Cardiac fibroblast (primary cell): Measurements from ENCODE around the gene F2R.

Experiments used
- DNase-seq, 2 donors: peaks; one replicate each; pipeline versions ENCODE4 v3.0.0 to v3.0.0-alpha.2; 2010; ENCODE audit warnings: low read depth in 2 of 2
- H3K4me3 ChIP-seq, 2 donors: replicated peaks in 1 of 2; 1 replicate in 1 of 2; 2 replicates in 1 of 2; pipeline ENCODE4 v1.5.1; 2011; ENCODE audit warnings: low read depth in 2 of 2, low read length in 2 of 2, mild to moderate bottlenecking in 2 of 2, moderate library complexity in 1 of 2
- TF ChIP-seq, protein P1 (sequence below): IDR thresholded peaks from one replicate; pipeline ENCODE4 v1.5.1; 2011; ENCODE audit warnings: low read depth, mild to moderate bottlenecking, low read length, inconsistent platforms

F2R gene

DNA sequence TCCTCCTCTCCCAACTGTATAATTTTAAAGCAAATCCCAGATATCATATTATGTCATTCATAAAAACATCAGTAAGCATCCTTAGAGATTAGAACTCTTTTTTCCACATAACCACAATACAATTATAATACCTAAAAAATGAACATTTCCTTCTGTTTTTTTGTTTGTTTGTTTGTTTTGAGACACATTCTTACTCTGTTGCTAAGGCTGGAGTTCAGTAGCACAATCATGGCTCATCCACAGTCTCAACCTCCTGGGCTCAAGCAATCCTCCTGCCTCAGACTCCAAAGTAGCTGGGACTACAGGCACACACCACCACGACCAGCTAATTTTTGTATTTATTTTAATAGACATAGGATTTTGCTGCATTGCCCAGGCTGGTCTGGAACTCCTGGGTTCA lies 8.0 kb downstream of the F2R start:
- TF ChIP-seq, protein P1, sequence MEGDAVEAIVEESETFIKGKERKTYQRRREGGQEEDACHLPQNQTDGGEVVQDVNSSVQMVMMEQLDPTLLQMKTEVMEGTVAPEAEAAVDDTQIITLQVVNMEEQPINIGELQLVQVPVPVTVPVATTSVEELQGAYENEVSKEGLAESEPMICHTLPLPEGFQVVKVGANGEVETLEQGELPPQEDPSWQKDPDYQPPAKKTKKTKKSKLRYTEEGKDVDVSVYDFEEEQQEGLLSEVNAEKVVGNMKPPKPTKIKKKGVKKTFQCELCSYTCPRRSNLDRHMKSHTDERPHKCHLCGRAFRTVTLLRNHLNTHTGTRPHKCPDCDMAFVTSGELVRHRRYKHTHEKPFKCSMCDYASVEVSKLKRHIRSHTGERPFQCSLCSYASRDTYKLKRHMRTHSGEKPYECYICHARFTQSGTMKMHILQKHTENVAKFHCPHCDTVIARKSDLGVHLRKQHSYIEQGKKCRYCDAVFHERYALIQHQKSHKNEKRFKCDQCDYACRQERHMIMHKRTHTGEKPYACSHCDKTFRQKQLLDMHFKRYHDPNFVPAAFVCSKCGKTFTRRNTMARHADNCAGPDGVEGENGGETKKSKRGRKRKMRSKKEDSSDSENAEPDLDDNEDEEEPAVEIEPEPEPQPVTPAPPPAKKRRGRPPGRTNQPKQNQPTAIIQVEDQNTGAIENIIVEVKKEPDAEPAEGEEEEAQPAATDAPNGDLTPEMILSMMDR = no peak
- no peak overlapping the region for H3K4me3 ChIP-seq
- DNase-seq = no peak

DNA sequence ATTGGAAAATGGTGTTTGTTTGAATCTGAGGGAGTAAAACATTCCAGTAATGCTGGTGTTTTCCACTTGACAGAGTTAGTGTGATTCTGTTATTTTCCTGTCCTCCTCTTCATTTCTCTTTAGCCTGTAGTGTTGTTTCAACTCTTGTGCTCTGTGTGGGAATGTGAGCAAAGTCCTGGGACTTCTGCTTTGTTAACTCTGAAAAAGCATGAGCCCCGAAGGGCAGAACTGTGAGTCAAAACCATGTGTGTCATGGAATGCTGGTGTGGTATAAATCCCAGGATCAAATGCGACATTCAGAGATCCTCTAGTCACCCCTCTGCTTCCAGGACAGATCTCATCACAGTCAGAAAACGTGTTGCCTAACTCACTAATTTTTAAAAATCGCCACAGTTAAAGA lies 8.9 kb downstream of the F2R start:
- DNase-seq = peak in 1 of 2 donors; percentile 66
- TF ChIP-seq, protein P1 = no peak
- H3K4me3 ChIP-seq = no peak overlapping the region

GRCh38 chr5:76728965-76729364 lies 13.0 kb downstream of the F2R start:
- TF ChIP-seq, protein P1 = no peak
- H3K4me3 ChIP-seq = no peak overlapping the region
- DNase-seq = no peak

GRCh38 chr5:76729373-76730290 lies 13.7 kb downstream of the F2R start:
- DNase-seq = no peak
- TF ChIP-seq, protein P1 = no peak

GRCh38 chr5:76732405-76733048 lies 16.6 kb downstream of the F2R start:
- no peak overlapping the region for H3K4me3 ChIP-seq

More at GRCh38 chr5:76729373-76730290, 13.7 kb downstream of the F2R start:
- no peak overlapping the region for H3K4me3 ChIP-seq

DNA sequence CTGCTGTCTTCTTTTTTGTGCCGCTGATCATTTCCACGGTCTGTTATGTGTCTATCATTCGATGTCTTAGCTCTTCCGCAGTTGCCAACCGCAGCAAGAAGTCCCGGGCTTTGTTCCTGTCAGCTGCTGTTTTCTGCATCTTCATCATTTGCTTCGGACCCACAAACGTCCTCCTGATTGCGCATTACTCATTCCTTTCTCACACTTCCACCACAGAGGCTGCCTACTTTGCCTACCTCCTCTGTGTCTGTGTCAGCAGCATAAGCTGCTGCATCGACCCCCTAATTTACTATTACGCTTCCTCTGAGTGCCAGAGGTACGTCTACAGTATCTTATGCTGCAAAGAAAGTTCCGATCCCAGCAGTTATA lies 17.1 kb downstream of the F2R start:
- TF ChIP-seq, protein P1 = no peak
- no peak overlapping the region for H3K4me3 ChIP-seq
- no peak for DNase-seq

More at GRCh38 chr5:76732405-76733048, 16.6 kb downstream of the F2R start:
- TF ChIP-seq, protein P1 = no peak
- no peak for DNase-seq
